ENCODE measurements around the gene MYO1G.

MYO1G gene

DNA sequence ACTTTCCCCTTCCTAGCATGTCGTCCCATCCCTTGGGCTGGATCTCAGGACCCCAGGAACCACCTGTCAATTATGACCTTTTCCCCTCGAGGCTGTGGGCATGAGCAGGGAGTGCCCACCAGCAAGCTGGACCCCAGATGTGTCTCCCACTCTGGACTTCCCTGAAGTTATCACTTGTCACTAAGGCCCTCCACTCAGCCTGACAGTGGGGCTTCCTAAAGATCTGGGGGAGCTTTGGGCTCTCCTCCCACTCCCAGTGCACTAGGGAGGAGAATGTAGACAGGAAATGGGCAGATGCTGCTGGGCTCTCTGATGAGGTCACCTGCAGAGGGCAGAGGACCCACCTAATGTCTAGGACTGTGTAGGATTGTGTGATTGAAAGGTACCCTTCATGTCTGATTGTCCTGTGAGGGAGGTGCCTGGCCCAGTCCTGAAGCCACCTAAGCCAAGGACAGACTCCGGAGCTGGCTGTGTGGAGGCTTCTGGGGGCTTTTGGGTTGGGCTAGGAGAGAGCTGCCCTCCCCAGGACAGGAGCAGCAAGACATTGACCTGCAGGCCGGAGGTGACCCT lies 18.7 kb downstream of the MYO1G start:
- TF ChIP-seq RAD21 (IDR thresholded peaks at IDR 0.05; ENCODE audit: low read depth) (no peak), FOXM1 (IDR thresholded peaks at IDR 0.05; ENCODE audit: borderline replicate concordance, low read depth) (no peak), TCF12 (IDR thresholded peaks at IDR 0.05; ENCODE audit: low read depth) (no peak), ZBTB7A (IDR thresholded peaks at IDR 0.05; ENCODE audit: low read depth) (no peak), NFIC (IDR thresholded peaks at IDR 0.05) (no peak), TEAD4 (IDR thresholded peaks at IDR 0.05) (no peak), EP300 (IDR thresholded peaks at IDR 0.05; ENCODE audit: borderline replicate concordance) (no peak), CEBPB (IDR thresholded peaks at IDR 0.05) (no peak), EGR1 (IDR thresholded peaks at IDR 0.05) (no peak), CREB1 (IDR thresholded peaks at IDR 0.05; ENCODE audit: low read depth) (no peak), YY1 (IDR thresholded peaks at IDR 0.05; ENCODE audit: low read depth) (no peak), TAF1 (IDR thresholded peaks at IDR 0.05; ENCODE audit: low read depth) (no peak)
- TF ChIP-seq, protein P1, sequence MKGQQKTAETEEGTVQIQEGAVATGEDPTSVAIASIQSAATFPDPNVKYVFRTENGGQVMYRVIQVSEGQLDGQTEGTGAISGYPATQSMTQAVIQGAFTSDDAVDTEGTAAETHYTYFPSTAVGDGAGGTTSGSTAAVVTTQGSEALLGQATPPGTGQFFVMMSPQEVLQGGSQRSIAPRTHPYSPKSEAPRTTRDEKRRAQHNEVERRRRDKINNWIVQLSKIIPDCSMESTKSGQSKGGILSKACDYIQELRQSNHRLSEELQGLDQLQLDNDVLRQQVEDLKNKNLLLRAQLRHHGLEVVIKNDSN (IDR thresholded peaks at IDR 0.05), result no peak
- TF ChIP-seq, protein P2, sequence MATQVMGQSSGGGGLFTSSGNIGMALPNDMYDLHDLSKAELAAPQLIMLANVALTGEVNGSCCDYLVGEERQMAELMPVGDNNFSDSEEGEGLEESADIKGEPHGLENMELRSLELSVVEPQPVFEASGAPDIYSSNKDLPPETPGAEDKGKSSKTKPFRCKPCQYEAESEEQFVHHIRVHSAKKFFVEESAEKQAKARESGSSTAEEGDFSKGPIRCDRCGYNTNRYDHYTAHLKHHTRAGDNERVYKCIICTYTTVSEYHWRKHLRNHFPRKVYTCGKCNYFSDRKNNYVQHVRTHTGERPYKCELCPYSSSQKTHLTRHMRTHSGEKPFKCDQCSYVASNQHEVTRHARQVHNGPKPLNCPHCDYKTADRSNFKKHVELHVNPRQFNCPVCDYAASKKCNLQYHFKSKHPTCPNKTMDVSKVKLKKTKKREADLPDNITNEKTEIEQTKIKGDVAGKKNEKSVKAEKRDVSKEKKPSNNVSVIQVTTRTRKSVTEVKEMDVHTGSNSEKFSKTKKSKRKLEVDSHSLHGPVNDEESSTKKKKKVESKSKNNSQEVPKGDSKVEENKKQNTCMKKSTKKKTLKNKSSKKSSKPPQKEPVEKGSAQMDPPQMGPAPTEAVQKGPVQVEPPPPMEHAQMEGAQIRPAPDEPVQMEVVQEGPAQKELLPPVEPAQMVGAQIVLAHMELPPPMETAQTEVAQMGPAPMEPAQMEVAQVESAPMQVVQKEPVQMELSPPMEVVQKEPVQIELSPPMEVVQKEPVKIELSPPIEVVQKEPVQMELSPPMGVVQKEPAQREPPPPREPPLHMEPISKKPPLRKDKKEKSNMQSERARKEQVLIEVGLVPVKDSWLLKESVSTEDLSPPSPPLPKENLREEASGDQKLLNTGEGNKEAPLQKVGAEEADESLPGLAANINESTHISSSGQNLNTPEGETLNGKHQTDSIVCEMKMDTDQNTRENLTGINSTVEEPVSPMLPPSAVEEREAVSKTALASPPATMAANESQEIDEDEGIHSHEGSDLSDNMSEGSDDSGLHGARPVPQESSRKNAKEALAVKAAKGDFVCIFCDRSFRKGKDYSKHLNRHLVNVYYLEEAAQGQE (IDR thresholded peaks at IDR 0.05; ENCODE audit: low read depth), result no peak
- TF ChIP-seq, protein P3, sequence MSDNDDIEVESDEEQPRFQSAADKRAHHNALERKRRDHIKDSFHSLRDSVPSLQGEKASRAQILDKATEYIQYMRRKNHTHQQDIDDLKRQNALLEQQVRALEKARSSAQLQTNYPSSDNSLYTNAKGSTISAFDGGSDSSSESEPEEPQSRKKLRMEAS (IDR thresholded peaks at IDR 0.05), result no peak

DNA sequence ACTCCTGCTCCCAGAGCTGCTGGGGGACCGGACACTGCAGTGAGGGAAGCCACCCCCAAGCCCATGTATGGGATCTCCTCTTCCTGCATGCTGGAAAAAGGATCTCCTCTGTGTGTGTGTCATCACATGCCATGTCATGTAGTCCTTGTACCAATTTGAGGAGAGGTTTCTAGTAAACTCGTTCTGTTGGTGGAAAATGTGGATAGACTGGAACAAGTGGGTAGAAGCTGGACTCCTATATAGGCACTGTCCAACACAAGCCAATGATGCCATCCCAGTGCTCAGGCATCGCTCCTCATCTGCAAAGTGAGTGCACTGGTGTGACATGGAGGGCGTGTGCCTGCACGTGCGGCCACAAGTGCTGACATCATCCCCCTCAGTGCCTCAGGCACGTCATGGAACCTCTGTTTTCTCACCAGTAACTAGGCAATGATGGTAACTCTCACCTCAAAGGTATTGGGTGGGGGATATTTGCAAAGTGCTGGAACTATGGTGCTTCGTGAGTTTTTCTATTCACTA lies 19.3 kb downstream of the MYO1G start:
- TF ChIP-seq, protein P2 (IDR thresholded peaks at IDR 0.05; ENCODE audit: low read depth), result no peak
- TF ChIP-seq, protein P1 (IDR thresholded peaks at IDR 0.05), result no peak
- no peak for TF ChIP-seq FOXM1 (IDR thresholded peaks at IDR 0.05; ENCODE audit: borderline replicate concordance, low read depth)
- TF ChIP-seq TCF12 (IDR thresholded peaks at IDR 0.05; ENCODE audit: low read depth), result no peak
- no peak for TF ChIP-seq NFIC (IDR thresholded peaks at IDR 0.05)
- TF ChIP-seq CEBPB (IDR thresholded peaks at IDR 0.05), result no peak
- TF ChIP-seq CREB1 (IDR thresholded peaks at IDR 0.05; ENCODE audit: low read depth), result no peak
- no peak for TF ChIP-seq ZBTB7A (IDR thresholded peaks at IDR 0.05; ENCODE audit: low read depth)
- TF ChIP-seq, protein P3 (IDR thresholded peaks at IDR 0.05), result no peak
- no peak for TF ChIP-seq TAF1 (IDR thresholded peaks at IDR 0.05; ENCODE audit: low read depth)
- no peak for TF ChIP-seq YY1 (IDR thresholded peaks at IDR 0.05; ENCODE audit: low read depth)
- no peak for TF ChIP-seq EP300 (IDR thresholded peaks at IDR 0.05; ENCODE audit: borderline replicate concordance)
- no peak for TF ChIP-seq EGR1 (IDR thresholded peaks at IDR 0.05)
- no peak for TF ChIP-seq RAD21 (IDR thresholded peaks at IDR 0.05; ENCODE audit: low read depth)
- TF ChIP-seq TEAD4 (IDR thresholded peaks at IDR 0.05), result no peak

GRCh38 chr7:44958645-44959344 lies 20.0 kb downstream of the MYO1G start:
- TF ChIP-seq EP300 (IDR thresholded peaks at IDR 0.05; ENCODE audit: borderline replicate concordance), result no peak
- TF ChIP-seq TAF1 (IDR thresholded peaks at IDR 0.05; ENCODE audit: low read depth), result no peak
- TF ChIP-seq CEBPB (IDR thresholded peaks at IDR 0.05), result no peak

- TF ChIP-seq EGR1 (IDR thresholded peaks at IDR 0.05) (no peak), CREB1 (IDR thresholded peaks at IDR 0.05; ENCODE audit: low read depth) (no peak), TCF12 (IDR thresholded peaks at IDR 0.05; ENCODE audit: low read depth) (no peak), TEAD4 (IDR thresholded peaks at IDR 0.05) (no peak), YY1 (IDR thresholded peaks at IDR 0.05; ENCODE audit: low read depth) (no peak), FOXM1 (IDR thresholded peaks at IDR 0.05; ENCODE audit: borderline replicate concordance, low read depth) (no peak), CEBPB (IDR thresholded peaks at IDR 0.05) (no peak), TAF1 (IDR thresholded peaks at IDR 0.05; ENCODE audit: low read depth) (no peak), EP300 (IDR thresholded peaks at IDR 0.05; ENCODE audit: borderline replicate concordance) (no peak), RAD21 (IDR thresholded peaks at IDR 0.05; ENCODE audit: low read depth) (no peak), ZBTB7A (IDR thresholded peaks at IDR 0.05; ENCODE audit: low read depth) (no peak), NFIC (IDR thresholded peaks at IDR 0.05) (no peak)
- TF ChIP-seq, protein P3 (IDR thresholded peaks at IDR 0.05), result no peak
- TF ChIP-seq, protein P1 (IDR thresholded peaks at IDR 0.05), result no peak
- TF ChIP-seq, protein P2 (IDR thresholded peaks at IDR 0.05; ENCODE audit: low read depth), result no peak
These were observed 22.6 kb downstream of the MYO1G start for GRCh38 chr7:44956157-44956766.
